Kidney (tissue), 14 donors: ENCODE results near the gene CEP131. TPM values are rescaled to one million over a fixed set of nuclear protein-coding genes. Genes with fewer than 3 reads are reported as not detected.

Experiments
- DNase-seq, 5 donors: peaks; one replicate each; pipeline ENCODE4 v3.0.0-alpha.2; 2013 to 2020
- FAIRE-seq: peaks from 2 replicates; lab custom pipeline; 2012; peaks lifted over from hg19 to GRCh38; lab: Jason Lieb, UNC
- H3K27ac ChIP-seq, 2 donors: one replicate each; pipeline ENCODE4 v1.7.0; 2013; ENCODE audit warnings: low read depth in 2 of 2, low read length in 2 of 2, inconsistent platforms in 1 of 2
- H3K27me3 ChIP-seq: one replicate; pipeline ENCODE4 v1.7.1; 2013; ENCODE audit warnings: low read length, inconsistent platforms; ENCODE audit not compliant: control insufficient read depth, insufficient read depth
- H3K36me3 ChIP-seq, 3 donors: one replicate each; pipeline versions ENCODE4 v1.7.0 to v1.7.1; 2013; ENCODE audit warnings: low read length in 3 of 3, control low read depth in 1 of 3, inconsistent platforms in 1 of 3; ENCODE audit not compliant: insufficient read depth in 3 of 3, control insufficient read depth in 2 of 3
- H3K4me1 ChIP-seq, 3 donors: one replicate each; pipeline versions ENCODE4 v1.7.0 to v1.7.1; 2013; ENCODE audit warnings: low read length in 3 of 3, inconsistent platforms in 1 of 3, low read depth in 1 of 3; ENCODE audit not compliant: control insufficient read depth in 2 of 3, insufficient read depth in 2 of 3
- H3K4me3 ChIP-seq, 3 donors: one replicate each; pipeline versions ENCODE4 v1.7.0 to v1.8.1; 2013; ENCODE audit warnings: low read length in 3 of 3, control low read depth in 1 of 3, inconsistent platforms in 1 of 3
- H3K9ac ChIP-seq, 3 donors: one replicate each; pipeline versions ENCODE4 v1.7.0 to v1.7.1; 2013; ENCODE audit warnings: low read length in 3 of 3, control low read depth in 1 of 3, inconsistent platforms in 1 of 3
- H3K9me3 ChIP-seq, 3 donors: one replicate each; pipeline versions ENCODE4 v1.7.0 to v1.7.1; 2013; ENCODE audit warnings: low read length in 3 of 3, control low read depth in 1 of 3, inconsistent platforms in 1 of 3; ENCODE audit not compliant: control insufficient read depth in 2 of 3, insufficient read depth in 1 of 3
- intact Hi-C: fragments of 100-400 bp; cut with DNase I; formaldehyde crosslinking; loops from one replicate; pipeline ENCODE4 v1.11.1; 2022
- polyA plus RNA-seq: library from polyadenylated mRNA; stranded (reverse); fragments of 350-450 nt; fragmentation: Illumina TruSeq; extraction: RNeasy Lipid Tissue Mini Kit (QIAGEN cat#74804); gene quantifications from one replicate; pipeline ENCODE4 v1.2.3, GENCODE V29; 2014; ENCODE audit warnings: low read depth, low replicate concordance; ENCODE audit not compliant: insufficient read depth
- total RNA-seq: library from RNA; stranded (reverse); fragmentation: NEBNext Ultra II Directional; extraction: Animal tissue kit (Norgen Biotek cat#: 25700); gene quantifications from one replicate; pipeline ENCODE4 v1.2.1, GENCODE V29; 2021
- TF ChIP-seq, protein P1 (sequence below): IDR thresholded peaks from 3 replicates; pipeline ENCODE4 v1.5.1; 2012; ENCODE audit warnings: mild to moderate bottlenecking, moderate library complexity, borderline replicate concordance; ENCODE audit not compliant: insufficient read depth; ENCODE audit errors: extremely low read depth
- donor health status: control.
- donor health status: control.
- donor health status: control.
- donor health status: control.
- donor health status: control.
- donor health status: DM: yes; HTN: yes; CAD: no.
- donor health status: Normal renal cell carcinoma (clear cell type).

CEP131 gene
- total and polyA plus RNA-seq, 2 donors from 2014 or later = 6.9 to 7.5 TPM

DNA sequence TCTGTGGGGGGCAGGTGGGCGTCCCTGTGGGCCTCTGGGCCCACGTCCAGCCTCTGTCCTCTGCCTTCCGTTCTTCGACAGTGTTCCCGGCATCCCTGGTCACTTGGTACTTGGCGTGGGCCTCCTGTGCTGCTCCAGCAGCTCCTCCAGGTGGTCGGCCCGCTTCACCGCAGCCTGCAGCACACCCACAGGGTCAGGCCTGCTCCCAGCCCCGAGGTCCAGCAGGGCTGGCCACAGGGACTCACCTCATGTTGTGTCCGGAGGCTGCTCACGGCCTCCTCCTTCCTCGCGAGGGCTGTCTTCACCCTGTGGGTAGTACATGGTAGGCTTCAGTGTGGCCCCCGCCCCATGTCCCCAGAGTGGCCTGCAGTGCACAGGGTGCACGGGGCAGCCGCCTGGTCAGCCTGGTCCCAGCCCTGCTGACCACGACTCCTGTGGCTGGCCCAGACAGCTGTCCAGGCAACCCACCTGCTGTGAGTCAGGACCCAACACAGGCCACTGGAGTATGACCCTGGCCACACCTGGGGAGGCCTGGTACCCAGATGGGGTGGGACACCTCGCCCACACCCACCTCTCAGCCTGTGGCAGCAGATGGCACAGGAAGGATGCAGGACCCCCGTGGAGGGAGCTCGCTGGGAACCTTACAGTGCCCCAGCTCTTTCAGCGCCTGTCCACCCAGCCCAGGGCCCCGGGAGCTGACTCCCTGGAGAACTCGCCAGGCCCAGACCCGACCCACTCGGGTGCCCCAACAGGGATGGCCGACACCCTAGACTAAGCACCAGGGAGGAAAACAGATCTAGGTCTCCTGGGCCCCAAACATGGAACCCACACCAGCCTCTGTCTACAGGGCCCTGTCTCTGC is 32.9 kb downstream of the CEP131 start:
- TF ChIP-seq, protein P1, sequence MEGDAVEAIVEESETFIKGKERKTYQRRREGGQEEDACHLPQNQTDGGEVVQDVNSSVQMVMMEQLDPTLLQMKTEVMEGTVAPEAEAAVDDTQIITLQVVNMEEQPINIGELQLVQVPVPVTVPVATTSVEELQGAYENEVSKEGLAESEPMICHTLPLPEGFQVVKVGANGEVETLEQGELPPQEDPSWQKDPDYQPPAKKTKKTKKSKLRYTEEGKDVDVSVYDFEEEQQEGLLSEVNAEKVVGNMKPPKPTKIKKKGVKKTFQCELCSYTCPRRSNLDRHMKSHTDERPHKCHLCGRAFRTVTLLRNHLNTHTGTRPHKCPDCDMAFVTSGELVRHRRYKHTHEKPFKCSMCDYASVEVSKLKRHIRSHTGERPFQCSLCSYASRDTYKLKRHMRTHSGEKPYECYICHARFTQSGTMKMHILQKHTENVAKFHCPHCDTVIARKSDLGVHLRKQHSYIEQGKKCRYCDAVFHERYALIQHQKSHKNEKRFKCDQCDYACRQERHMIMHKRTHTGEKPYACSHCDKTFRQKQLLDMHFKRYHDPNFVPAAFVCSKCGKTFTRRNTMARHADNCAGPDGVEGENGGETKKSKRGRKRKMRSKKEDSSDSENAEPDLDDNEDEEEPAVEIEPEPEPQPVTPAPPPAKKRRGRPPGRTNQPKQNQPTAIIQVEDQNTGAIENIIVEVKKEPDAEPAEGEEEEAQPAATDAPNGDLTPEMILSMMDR = peak; percentile 9
- no peaks in the 10 kb centered on the region for H3K36me3 ChIP-seq
- no peak overlapping the region for H3K9ac ChIP-seq
- H3K4me3 ChIP-seq = no peak overlapping the region
- H3K27me3 ChIP-seq = no peaks in the 10 kb centered on the region
- H3K9me3 ChIP-seq = no peaks in the 10 kb centered on the region
- no peak overlapping the region for H3K27ac ChIP-seq
- intact Hi-C loops = no loop called here
- no peaks in the 10 kb centered on the region for H3K4me1 ChIP-seq
- DNase-seq (no peak), FAIRE-seq (no peak)

DNA sequence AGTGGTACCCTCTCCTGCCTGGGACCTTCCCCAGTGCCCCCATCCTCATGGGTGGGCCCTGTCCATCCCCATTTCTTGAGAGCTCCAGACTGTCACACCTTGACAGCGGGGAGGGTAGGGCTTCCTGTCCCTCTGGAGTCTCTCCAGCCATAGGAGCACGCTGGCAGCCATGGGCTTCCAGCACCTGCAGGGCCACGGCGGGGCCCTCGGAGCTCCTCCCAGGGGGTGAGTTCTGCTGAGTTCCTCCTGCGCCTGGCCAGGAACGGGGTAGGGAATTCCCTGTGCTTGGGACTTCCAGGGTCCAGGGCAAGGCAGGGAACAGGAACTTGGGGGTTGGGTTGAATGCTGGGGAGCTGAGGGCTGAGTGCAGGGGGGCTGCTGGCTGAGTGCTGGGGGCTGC is 33.7 kb downstream of the CEP131 start:
- no peak overlapping the region for H3K4me3 ChIP-seq
- FAIRE-seq = no peak
- no peak overlapping the region for H3K27ac ChIP-seq
- H3K9me3 ChIP-seq = no peaks in the 10 kb centered on the region
- H3K9ac ChIP-seq = no peak overlapping the region
- no peaks in the 10 kb centered on the region for H3K4me1 ChIP-seq
- TF ChIP-seq, protein P1 = no peak
- H3K36me3 ChIP-seq = no peaks in the 10 kb centered on the region
- no peak for DNase-seq
- H3K27me3 ChIP-seq = no peaks in the 10 kb centered on the region
- intact Hi-C loops = no loop called here

DNA sequence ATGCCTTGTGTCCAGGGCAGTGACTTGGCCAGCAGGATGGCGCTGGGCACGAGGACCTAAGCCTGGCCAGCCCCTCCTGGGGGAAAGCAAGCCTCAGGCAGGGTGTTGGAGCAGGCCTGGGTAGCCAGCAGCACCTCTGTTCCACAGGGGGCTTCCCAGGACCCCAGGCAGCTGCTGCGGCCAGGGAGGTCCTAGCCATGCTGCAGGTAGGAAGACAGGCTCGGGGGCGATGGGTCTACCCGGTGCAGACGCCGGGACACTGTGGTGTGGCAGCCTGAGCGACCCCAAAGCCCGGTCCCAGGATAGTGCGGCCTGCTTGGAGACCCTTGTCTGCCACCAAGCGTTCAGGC is 34.3 kb downstream of the CEP131 start:
- no peak overlapping the region for H3K4me3 ChIP-seq
- intact Hi-C loops = no loop called here
- TF ChIP-seq, protein P1 = no peak
- no peak for FAIRE-seq
- H3K4me1 ChIP-seq = no peaks in the 10 kb centered on the region
- H3K36me3 ChIP-seq = no peaks in the 10 kb centered on the region
- H3K9me3 ChIP-seq = no peaks in the 10 kb centered on the region
- DNase-seq = no peak
- no peaks in the 10 kb centered on the region for H3K27me3 ChIP-seq
- H3K27ac ChIP-seq = no peak overlapping the region
- no peak overlapping the region for H3K9ac ChIP-seq
